HCT116 (cell line): Measurements from ENCODE around the gene OR14A16. TPM values are rescaled to one million over a fixed set of nuclear protein-coding genes. Genes with fewer than 3 reads are reported as not detected.

Source experiments
- ATAC-seq: fragments of 200-7000 bp; cut with Tn5 transposase; 2 replicates; pipeline ENCODE4 v1.9.1; 2020; ENCODE audit warnings: mild to moderate bottlenecking, moderate library complexity
- BruUV-seq: library from RNA; stranded (reverse); fragments of 400-500 nt; replicated peaks from 2 replicates; lab custom pipeline; 2021; lab: Mats Ljungman, UMichigan
- CTCF ChIA-PET: fragments of 300-600 bp; sonication (Branson Sonifier 250); formaldehyde crosslinking; loops from one replicate; lab custom pipeline; 2021; ENCODE audit warnings: antibody characterized with exemption; lab: Charles Lee
- POLR2A ChIA-PET: fragments of 300-600, 350-600 bp; sonication (Branson Sonifier 250); formaldehyde crosslinking; loops from one replicate; lab custom pipeline; 2021; ENCODE audit warnings: antibody characterized with exemption; lab: Charles Lee
- RAD21 ChIA-PET, 2 experiments: fragments of 300-600 bp; sonication (Branson Sonifier 250); formaldehyde crosslinking; loops; one replicate each; lab custom pipeline; 2023; ENCODE audit warnings: low total read pairs in 2 of 2; ENCODE audit not compliant: uncharacterized antibody in 2 of 2, unreplicated experiment in 2 of 2, low non-redundant PET in 1 of 2; lab: Charles Lee
- DNase-seq: peaks from one replicate; pipeline ENCODE4 v3.0.0-alpha.2; 2010; ENCODE audit warnings: low read depth, low spot score
- H2AFZ ChIP-seq: fragments of 200-600 bp; shearing (Covaris generic), sonication (generic); 2 replicates; pipeline ENCODE4 v1.6.1; 2017; ENCODE audit warnings: low read depth, mixed run types, mixed read lengths, antibody characterized with exemption, low read length; ENCODE audit not compliant: poor library complexity, severe bottlenecking
- H3K27ac ChIP-seq: 2 replicates; pipeline ENCODE4 v1.5.1; 2012; ENCODE audit warnings: low read depth, low read length
- H3K27me3 ChIP-seq: fragments of 200-600 bp; sonication (generic); 2 replicates; pipeline ENCODE4 v1.6.1; 2016; ENCODE audit warnings: mixed run types, low read length, mixed read lengths; ENCODE audit not compliant: insufficient read depth
- H3K36me3 ChIP-seq, 2 experiments: fragments of 200-500 bp in 1 of 2; fragments of 200-600 bp in 1 of 2; sonication (Bioruptor generic) in 1 of 2; sonication (generic) in 1 of 2; 2 replicates each; pipeline versions ENCODE4 v1.5.1 to v1.6.1; 2014 to 2016; ENCODE audit warnings: low read length in 2 of 2, inconsistent platforms in 1 of 2, mixed read lengths in 1 of 2, mixed run types in 1 of 2; ENCODE audit not compliant: insufficient read depth in 2 of 2, control insufficient read depth in 1 of 2
- H3K4me1 ChIP-seq, 2 experiments: fragments of 200-600 bp in 1 of 2; sonication (generic) in 1 of 2; 2 replicates each; pipeline versions ENCODE4 v1.5.1 to v1.6.1; 2012 to 2017; ENCODE audit warnings: low read length in 2 of 2, inconsistent platforms in 1 of 2, mild to moderate bottlenecking in 1 of 2, mixed read lengths in 1 of 2, mixed run types in 1 of 2, moderate library complexity in 1 of 2; ENCODE audit not compliant: insufficient read depth in 2 of 2, control insufficient read depth in 1 of 2
- H3K4me2 ChIP-seq: fragments of 200-600 bp; sonication (generic); 2 replicates; pipeline ENCODE4 v1.6.1; 2017; ENCODE audit warnings: mixed run types, low read length, mixed read lengths
- H3K4me3 ChIP-seq, 2 experiments: fragments of 200-600 bp in 1 of 2; sonication (generic) in 1 of 2; replicated peaks in 1 of 2; 2 replicates each; pipeline ENCODE4 v1.5.1; 2011 to 2016; ENCODE audit warnings: low read length in 2 of 2, control low read depth in 1 of 2, low read depth in 1 of 2, mild to moderate bottlenecking in 1 of 2, mixed read lengths in 1 of 2, mixed run types in 1 of 2
- H3K79me2 ChIP-seq: fragments of 200-600 bp; sonication (generic); 2 replicates; pipeline ENCODE4 v1.6.1; 2017; ENCODE audit warnings: mild to moderate bottlenecking, mixed run types, low read length, moderate library complexity, mixed read lengths; ENCODE audit not compliant: insufficient read depth
- H3K9ac ChIP-seq: fragments of 200-600 bp; sonication (generic); 2 replicates; pipeline ENCODE4 v1.6.1; 2016; ENCODE audit warnings: low read length, mixed read lengths
- H3K9me2 ChIP-seq: fragments of 200-600 bp; sonication (generic), shearing (Covaris generic); 2 replicates; pipeline ENCODE4 v1.6.1; 2017; ENCODE audit warnings: mixed run types, mild to moderate bottlenecking, moderate library complexity; ENCODE audit not compliant: insufficient read depth
- H3K9me3 ChIP-seq, 2 experiments: fragments of 200-500 bp in 1 of 2; fragments of 200-600 bp in 1 of 2; sonication (Bioruptor generic) in 1 of 2; sonication (generic) in 1 of 2; 2 replicates each; pipeline ENCODE4 v1.6.1; 2014 to 2017; ENCODE audit warnings: low read length in 2 of 2, mixed read lengths in 2 of 2, inconsistent platforms in 1 of 2, low read depth in 1 of 2, mild to moderate bottlenecking in 1 of 2, mixed run types in 1 of 2, moderate library complexity in 1 of 2; ENCODE audit not compliant: control insufficient read depth in 1 of 2, insufficient read depth in 1 of 2
- H4K20me1 ChIP-seq: fragments of 200-600 bp; sonication (generic), shearing (Covaris generic); 2 replicates; pipeline ENCODE4 v1.6.1; 2017; ENCODE audit warnings: mixed run types, mild to moderate bottlenecking, moderate library complexity; ENCODE audit not compliant: insufficient read depth
- CBX3 ChIP-seq: IDR thresholded peaks from 2 replicates; pipeline ENCODE4 v1.6.1; 2012; ENCODE audit warnings: low read depth
- CEBPB ChIP-seq: IDR thresholded peaks from 2 replicates; pipeline ENCODE4 v1.6.1; 2012; ENCODE audit warnings: low read depth
- EGR1 ChIP-seq: IDR thresholded peaks from 2 replicates; pipeline ENCODE4 v1.6.1; 2012; ENCODE audit warnings: low read depth
- ELF1 ChIP-seq: IDR thresholded peaks from 2 replicates; pipeline ENCODE4 v1.6.1; 2012; ENCODE audit warnings: low read depth, borderline replicate concordance
- EZH2 ChIP-seq: fragments of 200-600 bp; sonication (generic); IDR thresholded peaks from 2 replicates; pipeline ENCODE4 v1.6.1; 2017; ENCODE audit warnings: antibody characterized with exemption, mixed run types
- FOSL1 ChIP-seq: IDR thresholded peaks from 2 replicates; pipeline ENCODE4 v1.6.1; 2012; ENCODE audit warnings: low read depth
- JUND ChIP-seq: IDR thresholded peaks from 2 replicates; pipeline ENCODE4 v1.6.1; 2012
- MAX ChIP-seq: IDR thresholded peaks from 2 replicates; pipeline ENCODE4 v1.6.1; 2012
- POLR2A ChIP-seq: IDR thresholded peaks from 2 replicates; pipeline ENCODE4 v1.7.0; 2011; ENCODE audit warnings: borderline replicate concordance; ENCODE audit not compliant: insufficient read depth, insufficient read length; ENCODE audit errors: extremely low read depth
- POLR2AphosphoS5 ChIP-seq: IDR thresholded peaks from 2 replicates; pipeline ENCODE4 v1.6.1; 2011; ENCODE audit warnings: mild to moderate bottlenecking, low read depth, low read length, moderate library complexity
- RAD21 ChIP-seq: IDR thresholded peaks from 2 replicates; pipeline ENCODE4 v1.6.1; 2012; ENCODE audit warnings: low read depth, mild to moderate bottlenecking
- REST ChIP-seq: IDR thresholded peaks from 2 replicates; pipeline ENCODE4 v1.6.1; 2012; ENCODE audit warnings: low read depth
- SIN3A ChIP-seq: IDR thresholded peaks from 2 replicates; pipeline ENCODE4 v1.6.1; 2012; ENCODE audit warnings: low read depth
- SP1 ChIP-seq: IDR thresholded peaks from 2 replicates; pipeline ENCODE4 v1.6.1; 2012; ENCODE audit warnings: low read depth
- YY1 ChIP-seq: IDR thresholded peaks from 2 replicates; pipeline ENCODE4 v1.6.1; 2011; ENCODE audit warnings: low read length, low read depth, moderate library complexity, mild to moderate bottlenecking; ENCODE audit not compliant: insufficient replicate concordance; ENCODE audit errors: extremely low read depth
- ZFX ChIP-seq: fragments of 450-650 bp; IDR thresholded peaks from 2 replicates; pipeline ENCODE4 v1.6.1; 2017
- ZNF274 ChIP-seq: fragments of 200-500 bp; sonication (Bioruptor generic); IDR thresholded peaks from 2 replicates; pipeline ENCODE4 v1.6.1; 2014; ENCODE audit warnings: mild to moderate bottlenecking, low read depth, low read length, inconsistent platforms
- intact Hi-C: fragments of 100-400 bp; cut with micrococcal nuclease; formaldehyde crosslinking; loops from 2 replicates; pipeline ENCODE4 v1.10.0; 2022
- total RNA-seq: library from RNA; stranded (reverse); gene quantifications from one replicate; pipeline ENCODE4 v1.2.1, GENCODE V29; 2021; ENCODE audit not compliant: unreplicated experiment

OR14A16 gene
- total RNA-seq, 1 experiment from 2014 or later: not detected

- peaks cover 10 to 12% of the 10 kb centered on the region in 2 experiments; a peak in 2 of 4 replicates for H3K9me3 ChIP-seq
- H3K4me3 ChIP-seq: no peak overlapping the region
- POLR2A ChIA-PET: no interaction called here
- no peaks in the 10 kb centered on the region for H3K27me3 ChIP-seq
- H4K20me1 ChIP-seq: no peaks in the 10 kb centered on the region
- TF ChIP-seq EZH2: no peak
- no peak for TF ChIP-seq CEBPB
- TF ChIP-seq CBX3: no peak
- no peak for TF ChIP-seq POLR2AphosphoS5
- no peak for TF ChIP-seq EGR1
- TF ChIP-seq ELF1: no peak
- no peak for TF ChIP-seq REST
- TF ChIP-seq SP1: no peak
- TF ChIP-seq YY1: no peak
- no peak for TF ChIP-seq RAD21
- no peak for TF ChIP-seq POLR2A
- TF ChIP-seq JUND: no peak
- no peak for TF ChIP-seq ZNF274
- no peak for TF ChIP-seq SIN3A
- TF ChIP-seq MAX: no peak
- no peak for TF ChIP-seq FOSL1
- no peak for TF ChIP-seq ZFX
- H3K9me2 ChIP-seq: no peaks in the 10 kb centered on the region
- intact Hi-C loops: no loop called here
- H3K4me1 ChIP-seq: no peaks in the 10 kb centered on the region
- no peak overlapping the region for H2AFZ ChIP-seq
- CTCF ChIA-PET: no interaction called here
- no peak overlapping the region for H3K27ac ChIP-seq
- no peak overlapping the region for H3K9ac ChIP-seq
- H3K4me2 ChIP-seq: no peak overlapping the region
- H3K79me2 ChIP-seq: no peaks in the 10 kb centered on the region
- no peak for DNase-seq
- RAD21 ChIA-PET: no interaction called here
- no TSS peak for BruUV-seq
- ATAC-seq: no peak
- H3K36me3 ChIP-seq: no peaks in the 10 kb centered on the region
Measured at GRCh38 chr1:247864644-247865043, 40.7 kb upstream of the OR14A16 start.
